Kidney (tissue), 14 donors: ENCODE measurements around the gene NTNG1. TPM values are rescaled to one million over a fixed set of nuclear protein-coding genes. Genes with fewer than 3 reads are reported as not detected.

Experiments
- DNase-seq, 5 donors: peaks; one replicate each; pipeline ENCODE4 v3.0.0-alpha.2; 2013 to 2020
- FAIRE-seq: peaks from 2 replicates; lab custom pipeline; 2012; peaks lifted over from hg19 to GRCh38; lab: Jason Lieb, UNC
- H3K27ac ChIP-seq, 2 donors: one replicate each; pipeline ENCODE4 v1.7.0; 2013; ENCODE audit warnings: low read depth in 2 of 2, low read length in 2 of 2, inconsistent platforms in 1 of 2
- H3K27me3 ChIP-seq: one replicate; pipeline ENCODE4 v1.7.1; 2013; ENCODE audit warnings: low read length, inconsistent platforms; ENCODE audit not compliant: control insufficient read depth, insufficient read depth
- H3K36me3 ChIP-seq, 3 donors: one replicate each; pipeline versions ENCODE4 v1.7.0 to v1.7.1; 2013; ENCODE audit warnings: low read length in 3 of 3, control low read depth in 1 of 3, inconsistent platforms in 1 of 3; ENCODE audit not compliant: insufficient read depth in 3 of 3, control insufficient read depth in 2 of 3
- H3K4me1 ChIP-seq, 3 donors: one replicate each; pipeline versions ENCODE4 v1.7.0 to v1.7.1; 2013; ENCODE audit warnings: low read length in 3 of 3, inconsistent platforms in 1 of 3, low read depth in 1 of 3; ENCODE audit not compliant: control insufficient read depth in 2 of 3, insufficient read depth in 2 of 3
- H3K4me3 ChIP-seq, 3 donors: one replicate each; pipeline versions ENCODE4 v1.7.0 to v1.8.1; 2013; ENCODE audit warnings: low read length in 3 of 3, control low read depth in 1 of 3, inconsistent platforms in 1 of 3
- H3K9ac ChIP-seq, 3 donors: one replicate each; pipeline versions ENCODE4 v1.7.0 to v1.7.1; 2013; ENCODE audit warnings: low read length in 3 of 3, control low read depth in 1 of 3, inconsistent platforms in 1 of 3
- H3K9me3 ChIP-seq, 3 donors: one replicate each; pipeline versions ENCODE4 v1.7.0 to v1.7.1; 2013; ENCODE audit warnings: low read length in 3 of 3, control low read depth in 1 of 3, inconsistent platforms in 1 of 3; ENCODE audit not compliant: control insufficient read depth in 2 of 3, insufficient read depth in 1 of 3
- CTCF ChIP-seq: IDR thresholded peaks from 3 replicates; pipeline ENCODE4 v1.5.1; 2012; ENCODE audit warnings: mild to moderate bottlenecking, moderate library complexity, borderline replicate concordance; ENCODE audit not compliant: insufficient read depth; ENCODE audit errors: extremely low read depth
- intact Hi-C: fragments of 100-400 bp; cut with DNase I; formaldehyde crosslinking; loops from one replicate; pipeline ENCODE4 v1.11.1; 2022
- polyA plus RNA-seq: library from polyadenylated mRNA; stranded (reverse); fragments of 350-450 nt; fragmentation: Illumina TruSeq; extraction: RNeasy Lipid Tissue Mini Kit (QIAGEN cat#74804); gene quantifications from one replicate; pipeline ENCODE4 v1.2.3, GENCODE V29; 2014; ENCODE audit warnings: low read depth, low replicate concordance; ENCODE audit not compliant: insufficient read depth
- total RNA-seq: library from RNA; stranded (reverse); fragmentation: NEBNext Ultra II Directional; extraction: Animal tissue kit (Norgen Biotek cat#: 25700); gene quantifications from one replicate; pipeline ENCODE4 v1.2.1, GENCODE V29; 2021
- donor health status: control.
- donor health status: control.
- donor health status: control.
- donor health status: control.
- donor health status: control.
- donor health status: DM: yes; HTN: yes; CAD: no.
- donor health status: Normal renal cell carcinoma (clear cell type).

The NTNG1 gene
- total and polyA plus RNA-seq, 2 donors from 2014 or later, result 2.8 to 7.7 TPM

GRCh38 chr1:107407011-107407410 is 266.2 kb downstream of the NTNG1 start:
- no peak for FAIRE-seq
- H3K4me1 ChIP-seq, result no peaks in the 10 kb centered on the region
- no peak overlapping the region for H3K27ac ChIP-seq
- H3K9me3 ChIP-seq, result no peaks in the 10 kb centered on the region
- no peak for TF ChIP-seq CTCF
- H3K27me3 ChIP-seq, result no peaks in the 10 kb centered on the region
- no peak overlapping the region for H3K4me3 ChIP-seq
- DNase-seq, result no peak
- H3K9ac ChIP-seq, result no peak overlapping the region
- intact Hi-C loops, result no loop called here
- no peaks in the 10 kb centered on the region for H3K36me3 ChIP-seq

- intact Hi-C loops, result no loop called here
- DNase-seq (no peak), FAIRE-seq (no peak)
- Histone ChIP-seq H3K4me1 (no peaks in the 10 kb centered on the region), H3K9me3 (no peaks in the 10 kb centered on the region), H3K27me3 (no peaks in the 10 kb centered on the region), H3K4me3 (no peak overlapping the region), H3K27ac (no peak overlapping the region), H3K9ac (no peak overlapping the region), H3K36me3 (no peaks in the 10 kb centered on the region)
- TF ChIP-seq CTCF, result no peak
Observed at GRCh38 chr1:107413546-107413945, 272.7 kb downstream of the NTNG1 start.

GRCh38 chr1:107413951-107414350 is 273.1 kb downstream of the NTNG1 start:
- Histone ChIP-seq H3K9me3 (no peaks in the 10 kb centered on the region), H3K4me1 (no peaks in the 10 kb centered on the region), H3K4me3 (no peak overlapping the region), H3K27ac (no peak overlapping the region), H3K27me3 (no peaks in the 10 kb centered on the region), H3K9ac (no peak overlapping the region), H3K36me3 (no peaks in the 10 kb centered on the region)
- intact Hi-C loops, result no loop called here
- DNase-seq (no peak), FAIRE-seq (no peak)
- no peak for TF ChIP-seq CTCF

GRCh38 chr1:107414550-107414949 is 273.7 kb downstream of the NTNG1 start:
- intact Hi-C loops, result no loop called here
- Histone ChIP-seq H3K36me3 (no peaks in the 10 kb centered on the region), H3K9ac (no peak overlapping the region), H3K9me3 (no peaks in the 10 kb centered on the region), H3K27me3 (no peaks in the 10 kb centered on the region), H3K4me3 (no peak overlapping the region), H3K27ac (no peak overlapping the region), H3K4me1 (no peaks in the 10 kb centered on the region)
- FAIRE-seq, result no peak
- DNase-seq, result no peak
- no peak for TF ChIP-seq CTCF
